Measurements from ENCODE around the gene LAMB4. TPM values are rescaled to one million over a fixed set of nuclear protein-coding genes. Genes with fewer than 3 reads are reported as not detected.

LAMB4 gene
- total and polyA plus RNA-seq, 2 of the 8 experiments (the other 6 are each of a cell fraction or from before 2014, with no cell fraction given), result not detected

DNA sequence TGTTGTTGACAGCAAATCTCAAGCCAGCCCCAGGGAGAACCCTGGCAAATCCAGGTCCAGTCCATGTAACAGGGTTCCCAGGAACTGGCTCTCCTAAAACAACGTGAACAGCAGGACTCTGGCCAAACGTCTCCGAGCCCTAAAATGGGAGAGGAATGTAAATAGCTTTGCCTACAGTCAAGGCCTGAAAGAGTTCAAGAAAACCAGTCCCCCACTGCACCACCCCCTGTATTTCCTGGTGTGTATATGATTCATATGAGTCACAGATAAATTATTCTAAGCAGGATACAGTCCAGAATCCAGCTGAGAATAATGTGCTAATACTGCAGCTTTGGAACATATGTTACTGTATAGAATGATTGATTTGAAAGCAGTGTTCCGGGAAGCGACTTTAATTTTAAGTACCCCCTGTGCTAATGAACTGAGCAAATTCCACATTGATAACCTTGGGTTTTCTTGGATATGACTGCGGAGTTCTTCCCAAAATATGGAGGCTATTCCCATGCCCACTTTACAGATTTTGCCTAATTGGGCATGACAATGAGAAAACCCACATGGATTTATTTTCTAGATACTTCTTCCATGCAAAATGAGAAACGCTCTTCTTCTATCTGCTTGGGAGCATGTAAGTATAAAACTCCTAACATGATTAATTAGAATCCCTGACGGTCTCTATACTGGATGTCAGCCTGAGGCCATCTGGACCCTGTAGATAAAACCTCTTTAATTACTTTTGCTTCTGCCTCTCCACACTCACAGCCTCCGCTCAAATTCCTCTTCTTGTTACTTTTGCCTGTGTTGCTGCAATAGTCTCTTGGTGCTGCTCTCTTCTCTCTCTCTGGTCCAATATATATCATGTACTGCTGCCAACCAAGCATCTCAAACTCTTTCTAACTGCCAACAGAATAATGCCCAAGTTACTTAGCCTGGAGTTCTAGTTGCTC, 50.2 kb downstream of the LAMB4 start:
- H4K8ac ChIP-seq (ENCODE audit: extremely low read depth, insufficient read depth, low read length), result no peak overlapping the region
- ChIA-PET POLR2A (ENCODE audit: partially characterized antibody) (no interaction called here), CTCF (ENCODE audit: partially characterized antibody) (interaction anchor here (0.9 kb wide), 1 partner anchor 201 kb away, joined by 4 read pairs; no protein-coding TSS in a partner anchor)
- H3K14ac ChIP-seq (ENCODE audit: insufficient read length), result no peak overlapping the region
- H2AFZ ChIP-seq (ENCODE audit: low read length), result no peak overlapping the region; the same call in 1 of the 2 replicates
- H3K79me1 ChIP-seq (ENCODE audit: low read depth, low read length), result no peaks in the 10 kb centered on the region
- no peak overlapping the region for H2AK5ac ChIP-seq (ENCODE audit: low read depth, low read length)
- no peak overlapping the region for H2BK20ac ChIP-seq (ENCODE audit: low read length)
- H3K23me2 ChIP-seq (ENCODE audit: low read depth, low read length), result no peaks in the 10 kb centered on the region
- no peak overlapping the region for H3K56ac ChIP-seq (replicated peaks; ENCODE audit: insufficient read length, low read depth, low read length)
- no peak overlapping the region for H3K18ac ChIP-seq (ENCODE audit: extremely low read depth, low read length)
- H3K23ac ChIP-seq (ENCODE audit: insufficient read length), result no peak overlapping the region
- no peak overlapping the region for H2BK12ac ChIP-seq (ENCODE audit: low read depth, low read length)
- 0 out of 7 replicates have a peak, but pooled peaks cover 0 to 4% (median 0%) of the 10 kb centered on the region in 4 experiments for H3K4me1 ChIP-seq (replicated peaks in 1 of 4; ENCODE audit: control insufficient read depth in 3 of 4, insufficient read depth in 4 of 4, low read length in 3 of 4)
- no peak overlapping the region for H3K4me2 ChIP-seq (ENCODE audit: insufficient read depth in 1 of 2, low read depth in 2 of 2, low read length in 2 of 2)
- H3K9ac ChIP-seq (replicated peaks in 1 of 4; ENCODE audit: extremely low read depth in 1 of 4, low read depth in 3 of 4, low read length in 3 of 4), result no peak overlapping the region
- FAIRE-seq (no peak), DNase-seq (ENCODE audit: low read depth in 1 of 2, low spot score in 2 of 2) (no peak)
- H2BK5ac ChIP-seq (ENCODE audit: low read depth, low read length), result no peak overlapping the region
- WGBS, 2 experiments (ENCODE audit: extremely low coverage in 1 of 2, insufficient coverage in 1 of 2, insufficient read length in 1 of 2, insufficient replicate concordance in 2 of 2, low coverage in 1 of 2, low lambda C conversion rate in 2 of 2, missing lambda C conversion rate in 1 of 2), result 86% methylated on average over 9 of the region's 9 CpGs; no CpG with 5 or more reads in 1 of the 2 experiments
- no peak overlapping the region for H3K4me3 ChIP-seq (ENCODE audit: extremely low read depth in 1 of 4, insufficient read depth in 2 of 4, low read depth in 3 of 4, low read length in 4 of 4)
- H3K36me3 ChIP-seq (ENCODE audit: control insufficient read depth in 2 of 4, insufficient read depth in 4 of 4, low read length in 3 of 4), result no peaks in the 10 kb centered on the region
- no peak overlapping the region for H4K91ac ChIP-seq (replicated peaks; ENCODE audit: insufficient read length, low read length)
- H3K4ac ChIP-seq (replicated peaks; ENCODE audit: insufficient read length, low read depth, low read length), result no peak overlapping the region
- H3K27me3 ChIP-seq (replicated peaks in 1 of 4; ENCODE audit: control insufficient read depth in 3 of 4, extremely low read depth in 1 of 4, insufficient read depth in 3 of 4, low read length in 3 of 4), result no peaks in the 10 kb centered on the region
- no peak overlapping the region for H3K27ac ChIP-seq (ENCODE audit: low read depth, low read length)
- no peaks in the 10 kb centered on the region for H3K79me2 ChIP-seq (ENCODE audit: control insufficient read depth in 1 of 2, insufficient read depth in 2 of 2, low read length in 2 of 2)
- H4K5ac ChIP-seq (ENCODE audit: insufficient read length, low read depth, low read length), result no peak overlapping the region
- H4K20me1 ChIP-seq (replicated peaks in 1 of 2; ENCODE audit: control insufficient read depth in 1 of 2, insufficient read depth in 2 of 2, low read length in 2 of 2), result no peaks in the 10 kb centered on the region
- H3K9me3 ChIP-seq (ENCODE audit: insufficient read depth in 2 of 2, low read depth in 1 of 2, low read length in 1 of 2), result no peaks in the 10 kb centered on the region
- no peak overlapping the region for H2BK15ac ChIP-seq (ENCODE audit: low read length)
- no peak overlapping the region for H2BK120ac ChIP-seq (replicated peaks; ENCODE audit: low read depth, low read length)
- TF ChIP-seq CHD1 (IDR thresholded peaks at IDR 0.05; ENCODE audit: low read depth, low read length) (no peak), TAF7 (optimal IDR thresholded peaks at IDR 0.05; ENCODE audit: borderline replicate concordance, low read depth, low read length) (no peak), SP4 (IDR thresholded peaks at IDR 0.05; ENCODE audit: low read length) (no peak), RXRA (IDR thresholded peaks at IDR 0.05; ENCODE audit: insufficient read depth, low read depth, low read length) (no peak), EP300 (IDR thresholded peaks at IDR 0.05; ENCODE audit: borderline replicate concordance in 1 of 2, low read depth in 2 of 2, low read length in 2 of 2) (no peak), CREB1 (IDR thresholded peaks at IDR 0.05) (no peak), CBX8 (IDR thresholded peaks at IDR 0.05; ENCODE audit: borderline replicate concordance, low read depth, low read length) (no peak), GABPA (IDR thresholded peaks at IDR 0.05; ENCODE audit: borderline replicate concordance, insufficient read depth, low read length) (no peak)
- TF ChIP-seq, protein P1, sequence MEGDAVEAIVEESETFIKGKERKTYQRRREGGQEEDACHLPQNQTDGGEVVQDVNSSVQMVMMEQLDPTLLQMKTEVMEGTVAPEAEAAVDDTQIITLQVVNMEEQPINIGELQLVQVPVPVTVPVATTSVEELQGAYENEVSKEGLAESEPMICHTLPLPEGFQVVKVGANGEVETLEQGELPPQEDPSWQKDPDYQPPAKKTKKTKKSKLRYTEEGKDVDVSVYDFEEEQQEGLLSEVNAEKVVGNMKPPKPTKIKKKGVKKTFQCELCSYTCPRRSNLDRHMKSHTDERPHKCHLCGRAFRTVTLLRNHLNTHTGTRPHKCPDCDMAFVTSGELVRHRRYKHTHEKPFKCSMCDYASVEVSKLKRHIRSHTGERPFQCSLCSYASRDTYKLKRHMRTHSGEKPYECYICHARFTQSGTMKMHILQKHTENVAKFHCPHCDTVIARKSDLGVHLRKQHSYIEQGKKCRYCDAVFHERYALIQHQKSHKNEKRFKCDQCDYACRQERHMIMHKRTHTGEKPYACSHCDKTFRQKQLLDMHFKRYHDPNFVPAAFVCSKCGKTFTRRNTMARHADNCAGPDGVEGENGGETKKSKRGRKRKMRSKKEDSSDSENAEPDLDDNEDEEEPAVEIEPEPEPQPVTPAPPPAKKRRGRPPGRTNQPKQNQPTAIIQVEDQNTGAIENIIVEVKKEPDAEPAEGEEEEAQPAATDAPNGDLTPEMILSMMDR (IDR thresholded peaks at IDR 0.05; ENCODE audit: control extremely low read depth in 1 of 3, insufficient read depth in 1 of 3, low read depth in 1 of 3, low read length in 3 of 3), result no peak

Measured in H1 (cell line).